HepG2 (cell line): ENCODE data around the gene DNAJA2. TPM values are rescaled to one million over a fixed set of nuclear protein-coding genes. Genes with fewer than 3 reads are reported as not detected.

Experiments
- ETV6 ChIP-seq: sonication (generic); formaldehyde crosslinking; conservative IDR thresholded peaks from 2 replicates; pipeline ENCODE4 v1.4.0; 2020; ENCODE audit warnings: missing genetic modification reagents
- HNF4A ChIP-seq: sonication (generic); formaldehyde crosslinking; IDR thresholded peaks from 2 replicates; pipeline ENCODE4 v1.4.0; 2020; ENCODE audit warnings: missing genetic modification reagents
- KLF16 ChIP-seq, 2 experiments: sonication (generic) in 1 of 2; formaldehyde crosslinking in 1 of 2; IDR thresholded peaks; 2 replicates each; pipeline versions ENCODE4 v1.6.1 to v1.8.0; 2016 to 2023; ENCODE audit warnings: missing genetic modification reagents in 2 of 2, missing compliant biosample characterization in 1 of 2
- MYC ChIP-seq: sonication (generic); formaldehyde crosslinking; IDR thresholded peaks from 2 replicates; pipeline ENCODE4 v1.9.0; 2021; ENCODE audit warnings: missing genetic modification reagents, borderline replicate concordance
- NCOA2 ChIP-seq: sonication (generic); formaldehyde crosslinking; IDR thresholded peaks from 2 replicates; pipeline ENCODE4 v1.8.0; 2022; ENCODE audit warnings: inconsistent platforms
- NPAS2 ChIP-seq: sonication (generic); formaldehyde crosslinking; IDR thresholded peaks from 2 replicates; pipeline ENCODE4 v1.8.0; 2022; ENCODE audit warnings: mild to moderate bottlenecking, missing genetic modification reagents, borderline replicate concordance
- NR2C2 ChIP-seq: sonication (generic); formaldehyde crosslinking; IDR thresholded peaks from 2 replicates; pipeline ENCODE4 v1.4.0; 2020; ENCODE audit warnings: missing genetic modification reagents, mild to moderate bottlenecking, moderate library complexity, borderline replicate concordance
- RORA ChIP-seq: sonication (generic); formaldehyde crosslinking; IDR thresholded peaks from 2 replicates; pipeline ENCODE4 v1.5.0; 2020; ENCODE audit warnings: mild to moderate bottlenecking, missing genetic modification reagents, moderate library complexity
- ZIK1 ChIP-seq: sonication (generic); formaldehyde crosslinking; IDR thresholded peaks from 2 replicates; pipeline ENCODE4 v1.5.0; 2020; ENCODE audit warnings: mild to moderate bottlenecking, low read depth, missing genetic modification reagents, borderline replicate concordance
- ZNF256 ChIP-seq: sonication (generic); formaldehyde crosslinking; conservative IDR thresholded peaks from 2 replicates; pipeline ENCODE4 v1.4.0; 2020; ENCODE audit warnings: missing genetic modification reagents
- ZNF329 ChIP-seq: sonication (generic); formaldehyde crosslinking; IDR thresholded peaks from 2 replicates; pipeline ENCODE4 v1.9.0; 2021; ENCODE audit warnings: low read depth, mild to moderate bottlenecking, missing genetic modification reagents
- ZNF557 ChIP-seq: sonication (generic); formaldehyde crosslinking; IDR thresholded peaks from 2 replicates; pipeline ENCODE4 v1.4.0; 2020; ENCODE audit warnings: missing genetic modification reagents
- ZNF567 ChIP-seq: sonication (generic); formaldehyde crosslinking; IDR thresholded peaks from 2 replicates; pipeline ENCODE4 v1.8.1; 2023; ENCODE audit warnings: mild to moderate bottlenecking, missing genetic modification reagents, borderline replicate concordance
- ZNF614 ChIP-seq: IDR thresholded peaks from 2 replicates; pipeline ENCODE4 v1.6.1; 2018; ENCODE audit warnings: missing biosample characterization, missing genetic modification reagents, inconsistent platforms, borderline replicate concordance
- ZNF615 ChIP-seq: sonication (generic); formaldehyde crosslinking; IDR thresholded peaks from 2 replicates; pipeline ENCODE4 v1.5.0; 2020; ENCODE audit warnings: mild to moderate bottlenecking, missing genetic modification reagents, borderline replicate concordance
- polyA plus RNA-seq, 8 experiments: library from polyadenylated mRNA; depleted of rRNA in 3 of 8; stranded (reverse) in 7 of 8; unstranded in 1 of 8; fragments of >200 nt; fragmentation: Illumina TruSeq in 4 of 8; extraction: Trizol in 4 of 8; gene quantifications; 2 replicates each; pipeline versions ENCODE4 v1.2.1 to v1.2.3, GENCODE V29; 2011 to 2016; ENCODE audit warnings: low read depth in 4 of 8, missing spikeins in 1 of 8, mixed read lengths in 1 of 8; ENCODE audit not compliant: insufficient read depth in 1 of 8
- total RNA-seq, 5 experiments: library from RNA; depleted of rRNA; stranded (reverse); fragments of >200 nt; fragmentation: Illumina TruSeq; extraction: Trizol; gene quantifications; 2 replicates each; pipeline ENCODE4 v1.2.3, GENCODE V29; 2016; ENCODE audit warnings: low read depth in 1 of 5
- TF ChIP-seq, protein P1 (sequence below): sonication (generic); formaldehyde crosslinking; IDR thresholded peaks from 2 replicates; pipeline ENCODE4 v1.8.0; 2022; ENCODE audit warnings: missing genetic modification reagents, mild to moderate bottlenecking, moderate library complexity, borderline replicate concordance
- TF ChIP-seq, protein P2 (sequence below): sonication (generic); formaldehyde crosslinking; IDR thresholded peaks from 2 replicates; pipeline ENCODE4 v1.8.1; 2023; ENCODE audit warnings: mild to moderate bottlenecking, missing genetic modification reagents
- TF ChIP-seq, protein P3 (sequence below): IDR thresholded peaks from 2 replicates; pipeline ENCODE4 v1.6.1; 2016; ENCODE audit warnings: missing biosample characterization, missing genetic modification reagents, low read depth
- TF ChIP-seq, protein P4 (sequence below): sonication (generic); formaldehyde crosslinking; IDR thresholded peaks from 2 replicates; pipeline ENCODE4 v1.8.0; 2022; ENCODE audit warnings: missing genetic modification reagents, low read depth, mild to moderate bottlenecking, borderline replicate concordance
- TF ChIP-seq, protein P5 (sequence below), 2 experiments: sonication (generic) in 1 of 2; formaldehyde crosslinking in 1 of 2; IDR thresholded peaks; 2 replicates each; pipeline versions ENCODE4 v1.4.0 to v1.6.1; 2018 to 2020; ENCODE audit warnings: missing genetic modification reagents in 2 of 2, borderline replicate concordance in 1 of 2, low read depth in 1 of 2, mild to moderate bottlenecking in 1 of 2, missing biosample characterization in 1 of 2

DNAJA2 gene
- total and polyA plus RNA-seq, 2 of the 13 experiments (the other 11 are each of a cell fraction or from before 2014, with no cell fraction given) = 25.4 to 176 TPM

DNA sequence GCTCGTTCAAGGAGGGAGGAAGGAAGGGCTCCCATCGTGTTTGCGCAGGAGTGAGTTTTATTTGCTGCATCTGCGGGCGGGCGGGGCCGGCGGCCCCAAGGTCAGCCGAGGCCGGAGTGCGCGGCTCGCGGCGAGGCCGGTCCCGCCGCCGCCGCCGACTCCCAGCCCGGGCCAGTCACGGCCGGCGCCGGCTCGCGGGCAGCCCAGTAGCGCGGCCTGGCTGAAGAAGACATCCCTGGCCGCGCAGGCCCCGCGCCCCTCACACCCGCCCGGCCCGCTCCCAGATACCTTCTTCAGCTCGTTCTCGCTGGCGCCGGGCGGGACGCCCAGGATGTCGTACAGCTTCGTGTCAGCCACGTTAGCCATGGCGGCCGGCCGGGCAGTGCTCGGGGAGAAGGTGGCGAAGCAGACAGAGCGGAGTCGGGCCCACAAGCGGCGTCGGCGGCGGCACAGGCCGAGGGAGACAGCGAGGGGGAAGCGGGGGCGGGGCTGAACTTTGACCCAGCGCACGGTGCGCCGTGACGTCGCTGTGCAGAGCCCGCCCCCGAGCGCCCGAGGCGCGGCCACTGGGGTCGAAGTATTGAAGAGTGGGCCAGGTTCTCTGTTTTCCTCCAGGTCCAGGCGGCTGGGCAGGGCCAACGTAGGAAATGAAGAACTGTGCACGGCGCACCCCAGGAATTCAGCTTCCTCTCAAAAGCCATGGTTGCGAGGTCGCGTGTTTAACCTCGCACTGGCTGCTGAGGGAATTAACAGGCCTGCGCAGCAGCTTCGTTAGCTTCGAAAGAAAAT is at the start of gene DNAJA2 (continued):
- TF ChIP-seq, protein P1, sequence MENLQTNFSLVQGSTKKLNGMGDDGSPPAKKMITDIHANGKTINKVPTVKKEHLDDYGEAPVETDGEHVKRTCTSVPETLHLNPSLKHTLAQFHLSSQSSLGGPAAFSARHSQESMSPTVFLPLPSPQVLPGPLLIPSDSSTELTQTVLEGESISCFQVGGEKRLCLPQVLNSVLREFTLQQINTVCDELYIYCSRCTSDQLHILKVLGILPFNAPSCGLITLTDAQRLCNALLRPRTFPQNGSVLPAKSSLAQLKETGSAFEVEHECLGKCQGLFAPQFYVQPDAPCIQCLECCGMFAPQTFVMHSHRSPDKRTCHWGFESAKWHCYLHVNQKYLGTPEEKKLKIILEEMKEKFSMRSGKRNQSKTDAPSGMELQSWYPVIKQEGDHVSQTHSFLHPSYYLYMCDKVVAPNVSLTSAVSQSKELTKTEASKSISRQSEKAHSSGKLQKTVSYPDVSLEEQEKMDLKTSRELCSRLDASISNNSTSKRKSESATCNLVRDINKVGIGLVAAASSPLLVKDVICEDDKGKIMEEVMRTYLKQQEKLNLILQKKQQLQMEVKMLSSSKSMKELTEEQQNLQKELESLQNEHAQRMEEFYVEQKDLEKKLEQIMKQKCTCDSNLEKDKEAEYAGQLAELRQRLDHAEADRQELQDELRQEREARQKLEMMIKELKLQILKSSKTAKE (CRISPR knock-in tag) = peak; percentile 75
- TF ChIP-seq HNF4A (CRISPR knock-in tag) = peak; percentile 66
- peak in 1 of 2 experiments; percentile 89; a peak in 2 of 4 replicates for TF ChIP-seq KLF16 (CRISPR knock-in tag; IDR thresholded peaks at IDR 0.05)
- TF ChIP-seq, protein P2, sequence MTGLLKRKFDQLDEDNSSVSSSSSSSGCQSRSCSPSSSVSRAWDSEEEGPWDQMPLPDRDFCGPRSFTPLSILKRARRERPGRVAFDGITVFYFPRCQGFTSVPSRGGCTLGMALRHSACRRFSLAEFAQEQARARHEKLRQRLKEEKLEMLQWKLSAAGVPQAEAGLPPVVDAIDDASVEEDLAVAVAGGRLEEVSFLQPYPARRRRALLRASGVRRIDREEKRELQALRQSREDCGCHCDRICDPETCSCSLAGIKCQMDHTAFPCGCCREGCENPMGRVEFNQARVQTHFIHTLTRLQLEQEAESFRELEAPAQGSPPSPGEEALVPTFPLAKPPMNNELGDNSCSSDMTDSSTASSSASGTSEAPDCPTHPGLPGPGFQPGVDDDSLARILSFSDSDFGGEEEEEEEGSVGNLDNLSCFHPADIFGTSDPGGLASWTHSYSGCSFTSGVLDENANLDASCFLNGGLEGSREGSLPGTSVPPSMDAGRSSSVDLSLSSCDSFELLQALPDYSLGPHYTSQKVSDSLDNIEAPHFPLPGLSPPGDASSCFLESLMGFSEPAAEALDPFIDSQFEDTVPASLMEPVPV (CRISPR knock-in tag) = peak; percentile 25; the same call in 1 of the 2 replicates
- TF ChIP-seq ETV6 (CRISPR knock-in tag) = peak; percentile 35; the same call in 1 of the 2 replicates
- TF ChIP-seq ZNF557 (CRISPR knock-in tag) = peak; percentile 95; the same call in 1 of the 2 replicates
- 0 out of 2 replicates have a peak, but pooled peaks have one; percentile 53 for TF ChIP-seq ZIK1 (CRISPR knock-in tag)
- TF ChIP-seq ZNF615 (CRISPR knock-in tag) = no peak
- TF ChIP-seq, protein P3, sequence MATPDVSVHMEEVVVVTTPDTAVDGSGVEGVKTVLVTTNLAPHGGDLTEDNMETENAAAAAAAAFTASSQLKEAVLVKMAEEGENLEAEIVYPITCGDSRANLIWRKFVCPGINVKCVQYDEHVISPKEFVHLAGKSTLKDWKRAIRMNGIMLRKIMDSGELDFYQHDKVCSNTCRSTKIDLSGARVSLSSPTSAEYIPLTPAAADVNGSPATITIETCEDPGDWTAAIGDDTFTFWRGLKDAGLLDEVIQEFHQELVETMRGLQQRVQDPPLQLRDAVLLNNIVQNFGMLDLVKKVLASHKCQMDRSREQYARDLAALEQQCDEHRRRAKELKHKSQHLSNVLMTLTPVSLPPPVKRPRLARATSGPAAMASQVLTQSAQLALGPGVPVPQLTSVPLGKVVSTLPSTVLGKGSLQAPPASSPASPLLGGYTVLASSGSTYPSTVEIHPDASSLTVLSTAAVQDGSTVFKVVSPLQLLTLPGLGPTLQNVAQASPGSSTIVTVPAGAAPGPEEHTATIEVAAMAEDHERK (CRISPR knock-in tag) = peak; percentile 96
- TF ChIP-seq ZNF567 (CRISPR knock-in tag) = peak; percentile 95; the same call in 1 of the 2 replicates
- TF ChIP-seq MYC (CRISPR knock-in tag) = peak; percentile 89
- TF ChIP-seq, protein P4, sequence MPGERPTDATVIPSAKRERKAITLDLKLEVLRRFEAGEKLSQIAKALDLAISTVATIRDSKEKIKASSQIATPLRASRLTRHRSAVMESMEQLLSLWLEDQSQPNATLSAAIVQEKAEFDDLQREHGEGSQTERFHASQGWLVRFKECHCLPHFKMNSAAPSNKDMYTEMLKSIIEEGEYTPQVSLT (CRISPR knock-in tag) = peak; percentile 84; the same call in 1 of the 2 replicates
- peak; percentile 33; the same call in 1 of the 2 replicates for TF ChIP-seq NCOA2 (CRISPR knock-in tag)
- TF ChIP-seq ZNF614 (CRISPR knock-in tag) = no peak; the same call in 1 of the 2 replicates
- TF ChIP-seq NPAS2 (CRISPR knock-in tag) = no peak
- TF ChIP-seq NR2C2 (CRISPR knock-in tag) = peak; percentile 99
- peak; percentile 92 for TF ChIP-seq ZNF256 (CRISPR knock-in tag)
- no peak for TF ChIP-seq RORA (CRISPR knock-in tag)
- TF ChIP-seq, protein P5, sequence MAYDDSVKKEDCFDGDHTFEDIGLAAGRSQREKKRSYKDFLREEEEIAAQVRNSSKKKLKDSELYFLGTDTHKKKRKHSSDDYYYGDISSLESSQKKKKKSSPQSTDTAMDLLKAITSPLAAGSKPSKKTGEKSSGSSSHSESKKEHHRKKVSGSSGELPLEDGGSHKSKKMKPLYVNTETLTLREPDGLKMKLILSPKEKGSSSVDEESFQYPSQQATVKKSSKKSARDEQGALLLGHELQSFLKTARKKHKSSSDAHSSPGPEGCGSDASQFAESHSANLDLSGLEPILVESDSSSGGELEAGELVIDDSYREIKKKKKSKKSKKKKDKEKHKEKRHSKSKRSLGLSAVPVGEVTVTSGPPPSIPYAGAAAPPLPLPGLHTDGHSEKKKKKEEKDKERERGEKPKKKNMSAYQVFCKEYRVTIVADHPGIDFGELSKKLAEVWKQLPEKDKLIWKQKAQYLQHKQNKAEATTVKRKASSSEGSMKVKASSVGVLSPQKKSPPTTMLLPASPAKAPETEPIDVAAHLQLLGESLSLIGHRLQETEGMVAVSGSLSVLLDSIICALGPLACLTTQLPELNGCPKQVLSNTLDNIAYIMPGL (CRISPR knock-in tag; IDR thresholded peaks at IDR 0.05; ENCODE audit: borderline replicate concordance in 1 of 2, low read depth in 1 of 2) = peak; percentile 95 to 96
- peak; percentile 57; the same call in 1 of the 2 replicates for TF ChIP-seq ZNF329 (CRISPR knock-in tag)
